Common myeloid progenitor, CD34-positive (primary cell): ENCODE data around the gene CUX1.

Experiments
- CTCF ChIA-PET: fragments of 350-600 bp; sonication (Branson Sonifier 250); formaldehyde crosslinking; loops from one replicate; lab custom pipeline; 2021; ENCODE audit warnings: antibody characterized with exemption; lab: Charles Lee
- POLR2A ChIA-PET: fragments of 350-600 bp; sonication (Branson Sonifier 250); formaldehyde crosslinking; loops from one replicate; lab custom pipeline; 2021; ENCODE audit warnings: antibody characterized with exemption; lab: Charles Lee
- DNase-seq, 3 donors: peaks; one replicate each; pipeline versions ENCODE4 v3.0.0 to v3.0.0-alpha.2; 2013
- H3K27ac ChIP-seq, 2 experiments: 1 replicate in 1 of 2; 2 replicates in 1 of 2; pipeline ENCODE4 v1.7.0; 2013; ENCODE audit warnings: inconsistent platforms in 2 of 2, low read length in 2 of 2, mild to moderate bottlenecking in 2 of 2, low read depth in 1 of 2, moderate library complexity in 1 of 2; ENCODE audit not compliant: severe bottlenecking in 2 of 2, insufficient read depth in 1 of 2, poor library complexity in 1 of 2
- H3K27me3 ChIP-seq, 5 experiments: replicated peaks in 2 of 5; 1 replicate in 3 of 5; 2 replicates in 2 of 5; pipeline versions ENCODE4 v1.6.1 to v1.7.0; 2013; ENCODE audit warnings: low read length in 4 of 5, mild to moderate bottlenecking in 2 of 5, moderate library complexity in 2 of 5, inconsistent platforms in 1 of 5; ENCODE audit not compliant: insufficient read depth in 5 of 5, control insufficient read depth in 4 of 5
- H3K36me3 ChIP-seq, 4 experiments: 1 replicate in 2 of 4; 2 replicates in 2 of 4; pipeline versions ENCODE4 v1.6.1 to v1.7.0; 2013; ENCODE audit warnings: low read length in 3 of 4, control low read depth in 1 of 4, mild to moderate bottlenecking in 1 of 4; ENCODE audit not compliant: control insufficient read depth in 4 of 4, insufficient read depth in 4 of 4
- H3K4me1 ChIP-seq, 4 experiments: 1 replicate in 3 of 4; 2 replicates in 1 of 4; pipeline versions ENCODE4 v1.6.1 to v1.7.1; 2013; ENCODE audit warnings: low read length in 3 of 4, mild to moderate bottlenecking in 3 of 4, control low read depth in 1 of 4, inconsistent platforms in 1 of 4, moderate library complexity in 1 of 4; ENCODE audit not compliant: control insufficient read depth in 4 of 4, insufficient read depth in 4 of 4; ENCODE audit errors: control extremely low read depth in 1 of 4
- H3K4me3 ChIP-seq, 7 experiments: 1 replicate in 4 of 7; 2 replicates in 3 of 7; pipeline versions ENCODE4 v1.5.1 to v1.7.0; 2013; ENCODE audit warnings: mild to moderate bottlenecking in 7 of 7, low read length in 6 of 7, moderate library complexity in 6 of 7, inconsistent platforms in 2 of 7, low read depth in 2 of 7, control low read depth in 1 of 7; ENCODE audit not compliant: insufficient read depth in 4 of 7, control insufficient read depth in 1 of 7; ENCODE audit errors: extremely low read depth in 1 of 7
- H3K9me3 ChIP-seq, 5 experiments: 1 replicate in 4 of 5; 2 replicates in 1 of 5; pipeline versions ENCODE4 v1.6.1 to v1.7.1; 2013; ENCODE audit warnings: low read length in 4 of 5, mild to moderate bottlenecking in 2 of 5, inconsistent platforms in 1 of 5, low read depth in 1 of 5, moderate library complexity in 1 of 5; ENCODE audit not compliant: control insufficient read depth in 4 of 5, insufficient read depth in 2 of 5; ENCODE audit errors: control extremely low read depth in 1 of 5
- WGBS: methylation state at CpG from one replicate; pipeline ENCODE4 v1.1.5; 2013; ENCODE audit not compliant: insufficient coverage; 5-methylcytosine and 5-hydroxymethylcytosine counted together

CUX1 gene

DNA sequence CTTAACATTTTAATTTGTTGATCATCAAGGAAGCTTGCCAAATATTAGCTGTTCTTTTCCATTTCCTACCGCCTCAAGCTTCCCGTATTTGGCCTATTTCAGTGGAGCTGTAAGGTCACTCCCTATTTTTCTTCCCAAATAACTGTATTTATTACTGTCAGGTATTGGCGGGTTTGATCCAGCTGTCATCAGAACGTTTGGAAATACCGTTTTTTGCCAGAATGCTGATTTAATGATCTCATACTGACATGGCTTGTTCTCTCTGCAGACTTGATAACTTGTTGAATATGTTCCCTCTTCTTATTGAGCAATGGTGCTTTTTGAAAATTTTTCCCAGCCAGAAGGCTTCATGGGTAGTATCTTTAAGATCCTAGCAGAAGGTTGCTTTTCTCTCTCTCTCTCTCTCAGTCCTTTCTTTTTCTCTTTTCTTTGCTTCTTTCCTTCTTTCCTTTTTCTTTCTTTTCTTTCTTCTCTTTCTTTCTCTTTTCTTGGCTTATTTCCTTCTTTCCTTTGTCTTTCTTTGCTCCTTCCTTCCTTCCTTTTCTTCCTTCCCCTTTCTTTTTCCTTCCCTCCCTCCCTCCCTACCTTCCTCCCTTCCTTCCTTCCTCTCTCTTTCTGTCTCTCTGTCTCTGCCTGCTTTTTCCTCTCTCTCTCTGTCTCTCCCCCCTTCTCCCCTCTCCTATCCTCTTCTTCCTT is 42.1 kb downstream of the CUX1 start:
- POLR2A ChIA-PET, result interaction anchor here (0.5 kb wide), 1 partner anchor 535 kb away, joined by 3 read pairs; no protein-coding TSS in a partner anchor
- CTCF ChIA-PET, result interaction anchor here (1.1 to 3.5 kb wide), 3 partner anchors 10 to 45 kb away, joined by 4 to 19 read pairs (median 9); no protein-coding TSS in a partner anchor
- H3K36me3 ChIP-seq, result peaks cover 0 to 3% (median 0%) of the 10 kb centered on the region in 4 experiments
- peak overlapping the region in 1 of 2 experiments; percentile 93 for H3K27ac ChIP-seq
- no peak overlapping the region for H3K4me3 ChIP-seq
- no peak for DNase-seq
- H3K4me1 ChIP-seq, result peaks cover 23 to 70% (median 57%) of the 10 kb centered on the region in 4 experiments
- H3K9me3 ChIP-seq, result no peaks in the 10 kb centered on the region
- no peaks in the 10 kb centered on the region for H3K27me3 ChIP-seq
- 62% methylated on average over 2 of the region's 5 CpGs for WGBS

DNA sequence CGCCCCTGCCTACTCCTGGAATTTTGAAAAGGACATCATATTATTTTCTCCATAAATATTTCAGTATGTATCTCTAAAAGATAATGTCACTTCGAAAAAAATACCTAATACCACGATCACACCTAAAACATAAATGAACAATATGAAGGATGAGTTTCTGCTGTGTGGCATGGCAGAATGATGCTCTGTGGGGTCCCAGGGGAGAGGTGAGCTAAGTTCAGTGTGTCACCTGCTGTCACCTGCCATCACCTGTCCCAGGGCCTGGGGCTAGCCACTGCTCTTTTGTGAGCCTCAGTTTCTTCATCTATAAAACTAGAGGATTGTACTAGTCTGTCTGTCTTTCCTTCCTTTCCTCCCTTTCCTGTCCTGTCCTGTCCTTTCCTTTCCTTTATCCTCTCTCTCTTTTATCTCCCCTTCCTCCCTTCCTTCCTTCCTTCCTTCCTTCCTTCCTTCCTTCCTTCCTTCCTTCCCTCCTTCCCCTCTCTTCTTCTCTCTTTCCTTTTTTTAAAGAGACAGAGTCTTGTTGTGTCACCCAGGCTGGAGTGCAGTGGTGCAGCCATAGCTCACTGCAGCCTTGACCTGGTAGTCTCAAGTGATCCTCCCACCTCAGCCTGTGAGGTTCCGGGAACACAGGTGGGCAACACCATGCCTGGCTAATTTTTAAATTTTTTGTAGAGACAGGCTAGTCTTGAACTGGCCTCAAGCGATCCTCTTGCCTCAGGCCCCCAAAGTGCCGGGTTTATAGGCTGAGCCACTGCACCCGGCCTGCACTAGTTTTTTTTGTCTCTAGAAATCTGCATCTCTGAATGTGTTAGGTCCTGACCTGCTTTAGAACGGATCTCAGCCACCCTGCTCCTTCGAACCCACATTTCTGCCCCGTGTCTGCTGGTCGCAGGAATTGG is 43.1 kb downstream of the CUX1 start:
- no peak for DNase-seq
- POLR2A ChIA-PET, result no interaction called here
- 95% methylated on average over 8 of the region's 11 CpGs for WGBS
- CTCF ChIA-PET, result no interaction called here
- no peaks in the 10 kb centered on the region for H3K9me3 ChIP-seq
- H3K4me3 ChIP-seq, result no peak overlapping the region
- peak overlapping the region in 1 of 2 experiments; percentile 93 for H3K27ac ChIP-seq
- no peaks in the 10 kb centered on the region for H3K27me3 ChIP-seq
- H3K4me1 ChIP-seq, result peaks cover 23 to 68% (median 48%) of the 10 kb centered on the region in 4 experiments
- H3K36me3 ChIP-seq, result peaks cover 0 to 7% (median 4%) of the 10 kb centered on the region in 4 experiments

DNA sequence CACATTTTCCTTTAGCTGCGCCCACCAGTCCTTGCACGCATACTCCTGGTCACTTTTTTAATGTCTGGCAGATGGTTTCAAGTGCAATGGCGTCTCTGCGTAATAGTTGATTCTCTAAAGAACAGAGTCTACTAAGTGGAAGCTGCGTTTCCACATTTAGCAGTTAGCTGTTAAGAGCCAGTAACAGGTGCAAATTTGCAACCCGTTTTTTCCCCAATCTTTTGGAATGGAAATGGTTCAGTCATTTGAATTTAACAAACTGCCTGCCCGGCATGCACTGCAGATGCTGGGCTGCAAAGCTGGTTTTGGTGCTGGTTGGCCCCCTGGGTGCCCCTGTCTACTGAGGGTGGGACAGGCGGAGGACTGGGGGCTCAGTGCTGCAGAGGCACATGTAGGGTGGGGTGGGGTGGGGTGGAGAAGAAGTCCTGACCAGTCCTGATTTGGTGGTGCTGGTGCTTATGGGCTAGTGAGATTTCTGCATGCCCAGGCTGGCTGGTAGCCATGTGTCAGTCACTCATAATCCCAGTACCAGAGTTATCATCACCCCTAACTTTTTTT is 43.9 kb downstream of the CUX1 start:
- peaks cover 20 to 61% (median 41%) of the 10 kb centered on the region in 4 experiments for H3K4me1 ChIP-seq
- H3K4me3 ChIP-seq, result no peak overlapping the region
- no peak for DNase-seq
- no peak overlapping the region for H3K27ac ChIP-seq
- no peaks in the 10 kb centered on the region for H3K27me3 ChIP-seq
- 94% methylated on average over 7 of the region's 8 CpGs for WGBS
- no peaks in the 10 kb centered on the region for H3K9me3 ChIP-seq
- H3K36me3 ChIP-seq, result peaks cover 0 to 12% (median 6%) of the 10 kb centered on the region in 4 experiments
- CTCF ChIA-PET, result no interaction called here
- POLR2A ChIA-PET, result no interaction called here

DNA sequence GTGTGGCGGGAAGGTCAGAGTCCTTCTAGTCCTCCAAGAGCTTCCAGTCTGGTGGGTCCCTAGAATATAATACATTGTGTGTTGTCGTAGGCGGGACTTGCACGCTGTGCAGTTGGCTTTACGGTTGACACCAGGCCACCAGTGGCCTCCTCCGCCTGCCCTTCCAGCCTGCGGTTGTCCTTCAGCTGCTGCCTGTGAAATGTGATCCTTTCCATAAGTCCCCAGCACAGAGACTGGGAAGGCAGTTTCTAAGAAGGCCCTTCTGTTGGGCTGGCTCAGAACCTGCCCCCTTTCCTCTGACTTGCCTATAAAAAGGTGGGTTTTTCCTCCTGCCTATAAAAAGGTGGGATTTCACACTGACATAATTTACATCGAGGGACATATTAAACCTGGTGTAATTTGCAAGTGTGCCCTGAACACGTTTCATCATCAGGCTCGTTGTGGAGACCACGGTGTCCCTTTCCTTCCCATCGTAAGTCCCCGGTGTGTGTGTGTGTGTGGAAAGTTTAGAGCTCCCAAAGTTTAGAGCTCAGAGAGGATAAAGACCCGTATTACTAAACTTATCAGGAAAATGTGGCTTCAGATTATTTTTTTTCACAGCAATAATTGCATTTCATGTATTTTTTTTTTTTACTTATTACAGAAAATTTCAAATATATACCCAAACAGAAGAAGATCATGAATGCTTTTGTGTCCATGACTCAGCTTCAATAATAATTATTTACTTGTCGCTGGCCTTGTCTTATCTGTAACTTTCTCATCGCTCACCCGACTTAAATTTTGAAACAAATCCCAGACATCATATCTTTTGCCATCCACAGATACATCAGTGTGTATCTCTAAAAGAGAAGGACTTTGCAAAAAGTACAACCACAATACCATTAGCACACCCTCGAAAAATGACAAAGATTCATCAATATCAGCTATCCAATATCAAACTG is 45.1 kb downstream of the CUX1 start:
- DNase-seq, result no peak
- H3K36me3 ChIP-seq, result peaks cover 0 to 13% (median 6%) of the 10 kb centered on the region in 4 experiments
- H3K9me3 ChIP-seq, result no peaks in the 10 kb centered on the region
- H3K27ac ChIP-seq, result peak overlapping the region in 1 of 2 experiments; percentile 41
- WGBS, result 77% methylated on average over 10 of the region's 18 CpGs
- CTCF ChIA-PET, result interaction anchor here (0.8 to 1.4 kb wide), 3 partner anchors 10 to 53 kb away, joined by 3 to 4 read pairs (median 3); no protein-coding TSS in a partner anchor
- POLR2A ChIA-PET, result interaction anchor here (0.7 kb wide), 1 partner anchor 320 kb away, joined by 3 read pairs; no protein-coding TSS in a partner anchor
- H3K4me3 ChIP-seq, result no peak overlapping the region
- peaks cover 16 to 49% (median 30%) of the 10 kb centered on the region in 4 experiments for H3K4me1 ChIP-seq
- no peaks in the 10 kb centered on the region for H3K27me3 ChIP-seq

DNA sequence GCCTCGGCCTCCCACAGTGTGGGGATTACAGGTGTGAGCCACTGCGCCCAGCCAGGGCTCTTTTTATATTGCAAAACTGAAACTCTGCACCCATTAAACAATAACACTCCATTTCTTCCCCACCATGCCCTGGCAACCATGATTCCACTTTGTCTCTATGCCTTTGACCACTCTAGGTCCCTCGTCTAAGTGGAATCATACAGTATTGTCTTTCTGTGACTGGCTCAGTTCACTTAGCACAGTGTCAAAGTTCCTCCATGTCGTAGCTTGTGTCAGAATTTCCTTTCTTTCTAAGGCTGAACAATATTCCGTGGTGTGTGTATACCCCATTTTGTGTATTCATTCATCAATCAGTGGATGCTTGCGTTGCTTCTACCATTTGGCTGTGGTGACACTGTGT is 46.2 kb downstream of the CUX1 start:
- ChIA-PET POLR2A (no interaction called here), CTCF (interaction anchor here (0.6 to 1.4 kb wide), 3 partner anchors 9 to 40 kb away, joined by 3 to 4 read pairs (median 3); no protein-coding TSS in a partner anchor)
- H3K27me3 ChIP-seq, result no peaks in the 10 kb centered on the region
- no peaks in the 10 kb centered on the region for H3K9me3 ChIP-seq
- H3K4me1 ChIP-seq, result peaks cover 11 to 39% (median 19%) of the 10 kb centered on the region in 4 experiments
- H3K4me3 ChIP-seq, result no peak overlapping the region
- DNase-seq, result no peak
- no peak overlapping the region for H3K27ac ChIP-seq
- H3K36me3 ChIP-seq, result peaks cover 0 to 13% (median 6%) of the 10 kb centered on the region in 4 experiments
- 100% methylated on average over 5 of the region's 6 CpGs for WGBS

DNA sequence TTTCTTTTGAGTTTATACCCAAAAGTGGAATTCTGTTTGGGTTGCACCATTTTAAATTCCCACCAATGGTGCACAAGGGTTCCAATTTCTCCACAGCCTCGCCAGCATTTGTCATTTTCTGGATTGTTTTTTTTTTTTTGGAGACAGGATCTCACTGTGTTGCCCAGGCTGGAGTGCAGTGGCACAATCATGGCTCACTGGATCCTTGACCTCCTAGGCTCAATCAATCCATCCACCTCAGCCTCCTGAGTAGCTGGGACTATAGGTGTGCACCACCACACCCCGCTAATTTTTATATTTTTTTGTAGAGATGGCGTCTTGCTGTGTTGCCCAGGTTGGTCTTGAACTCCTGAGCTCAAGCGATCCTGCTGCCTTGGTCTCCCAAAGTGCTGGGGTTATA is 46.6 kb downstream of the CUX1 start:
- POLR2A ChIA-PET, result no interaction called here
- no peaks in the 10 kb centered on the region for H3K9me3 ChIP-seq
- WGBS, result 78% methylated on average over 4 of the region's 4 CpGs
- peaks cover 0 to 13% (median 8%) of the 10 kb centered on the region in 4 experiments for H3K36me3 ChIP-seq
- peaks cover 9 to 35% (median 15%) of the 10 kb centered on the region in 4 experiments for H3K4me1 ChIP-seq
- H3K4me3 ChIP-seq, result no peak overlapping the region
- no peak overlapping the region for H3K27ac ChIP-seq
- no peaks in the 10 kb centered on the region for H3K27me3 ChIP-seq
- no peak for DNase-seq
- CTCF ChIA-PET, result no interaction called here
